Parathyroid adenoma (tissue), 2 donors: ENCODE measurements around the gene LSM2.

Source experiments
- H2AFZ ChIP-seq: fragments of 300-600 bp; sonication (generic); one replicate; pipeline ENCODE4 v1.7.0; 2017; ENCODE audit warnings: antibody characterized with exemption, mild to moderate bottlenecking
- H3K27ac ChIP-seq: fragments of 300-600 bp; sonication (generic); one replicate; pipeline ENCODE4 v1.7.0; 2017
- H3K27me3 ChIP-seq: fragments of 300-600 bp; sonication (generic); one replicate; pipeline ENCODE4 v1.7.0; 2017; ENCODE audit warnings: low read length; ENCODE audit not compliant: control insufficient read depth, insufficient read depth
- H3K36me3 ChIP-seq: fragments of 300-600 bp; sonication (generic); one replicate; pipeline ENCODE4 v1.7.0; 2017; ENCODE audit warnings: low read length; ENCODE audit not compliant: control insufficient read depth, insufficient read depth
- H3K4me1 ChIP-seq: fragments of 300-600 bp; sonication (generic); one replicate; pipeline ENCODE4 v1.7.0; 2017; ENCODE audit warnings: control low read depth
- H3K4me2 ChIP-seq: fragments of 300-600 bp; sonication (generic); one replicate; pipeline ENCODE4 v1.7.0; 2017; ENCODE audit warnings: low read length
- H3K4me3 ChIP-seq: fragments of 300-600 bp; sonication (generic); one replicate; pipeline ENCODE4 v1.7.0; 2017; ENCODE audit warnings: low read depth, low read length
- H3K79me2 ChIP-seq: fragments of 300-600 bp; sonication (generic); one replicate; pipeline ENCODE4 v1.7.0; 2017; ENCODE audit warnings: control low read depth
- H3K9ac ChIP-seq: fragments of 300-600 bp; sonication (generic); one replicate; pipeline ENCODE4 v1.7.0; 2017; ENCODE audit warnings: mild to moderate bottlenecking
- H3K9me3 ChIP-seq: fragments of 300-600 bp; sonication (generic); one replicate; pipeline ENCODE4 v1.7.0; 2017; ENCODE audit warnings: low read length; ENCODE audit not compliant: control insufficient read depth
- TF ChIP-seq, protein P1 (sequence below): fragments of 300-600 bp; sonication (generic); IDR thresholded peaks from one replicate; pipeline ENCODE4 v1.7.0; 2017; ENCODE audit warnings: antibody characterized with exemption, mild to moderate bottlenecking
- donor health status: primary hyperparathyroidism.

The LSM2 gene

GRCh38 chr6:31761343-31761742 lies 45.4 kb downstream of the LSM2 start:
- Histone ChIP-seq H3K4me1 (no peaks in the 10 kb centered on the region), H3K27me3 (no peaks in the 10 kb centered on the region), H3K79me2 (no peaks in the 10 kb centered on the region), H3K27ac (no peak overlapping the region), H2AFZ (no peak overlapping the region), H3K9me3 (no peaks in the 10 kb centered on the region), H3K9ac (no peak overlapping the region), H3K36me3 (no peaks in the 10 kb centered on the region), H3K4me3 (no peak overlapping the region), H3K4me2 (no peak overlapping the region)
- TF ChIP-seq, protein P1, sequence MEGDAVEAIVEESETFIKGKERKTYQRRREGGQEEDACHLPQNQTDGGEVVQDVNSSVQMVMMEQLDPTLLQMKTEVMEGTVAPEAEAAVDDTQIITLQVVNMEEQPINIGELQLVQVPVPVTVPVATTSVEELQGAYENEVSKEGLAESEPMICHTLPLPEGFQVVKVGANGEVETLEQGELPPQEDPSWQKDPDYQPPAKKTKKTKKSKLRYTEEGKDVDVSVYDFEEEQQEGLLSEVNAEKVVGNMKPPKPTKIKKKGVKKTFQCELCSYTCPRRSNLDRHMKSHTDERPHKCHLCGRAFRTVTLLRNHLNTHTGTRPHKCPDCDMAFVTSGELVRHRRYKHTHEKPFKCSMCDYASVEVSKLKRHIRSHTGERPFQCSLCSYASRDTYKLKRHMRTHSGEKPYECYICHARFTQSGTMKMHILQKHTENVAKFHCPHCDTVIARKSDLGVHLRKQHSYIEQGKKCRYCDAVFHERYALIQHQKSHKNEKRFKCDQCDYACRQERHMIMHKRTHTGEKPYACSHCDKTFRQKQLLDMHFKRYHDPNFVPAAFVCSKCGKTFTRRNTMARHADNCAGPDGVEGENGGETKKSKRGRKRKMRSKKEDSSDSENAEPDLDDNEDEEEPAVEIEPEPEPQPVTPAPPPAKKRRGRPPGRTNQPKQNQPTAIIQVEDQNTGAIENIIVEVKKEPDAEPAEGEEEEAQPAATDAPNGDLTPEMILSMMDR: no peak

- Histone ChIP-seq H3K4me1 (no peaks in the 10 kb centered on the region), H3K79me2 (no peaks in the 10 kb centered on the region), H3K4me2 (no peak overlapping the region), H2AFZ (no peak overlapping the region), H3K9me3 (no peaks in the 10 kb centered on the region), H3K27me3 (no peaks in the 10 kb centered on the region), H3K9ac (no peak overlapping the region), H3K36me3 (no peaks in the 10 kb centered on the region), H3K4me3 (no peak overlapping the region), H3K27ac (no peak overlapping the region)
- TF ChIP-seq, protein P1: no peak
Measured at GRCh38 chr6:31760790-31761189, 46.0 kb downstream of the LSM2 start.

- H3K36me3 ChIP-seq: no peaks in the 10 kb centered on the region
- no peaks in the 10 kb centered on the region for H3K27me3 ChIP-seq
- H3K4me1 ChIP-seq: no peaks in the 10 kb centered on the region
- no peaks in the 10 kb centered on the region for H3K79me2 ChIP-seq
- H3K4me2 ChIP-seq: no peak overlapping the region
- no peak overlapping the region for H3K4me3 ChIP-seq
- no peaks in the 10 kb centered on the region for H3K9me3 ChIP-seq
- H3K9ac ChIP-seq: no peak overlapping the region
- TF ChIP-seq, protein P1: no peak
- no peak overlapping the region for H2AFZ ChIP-seq
- H3K27ac ChIP-seq: no peak overlapping the region
Measured at GRCh38 chr6:31758281-31758680, 48.5 kb downstream of the LSM2 start.

GRCh38 chr6:31752739-31753319 lies 53.9 kb downstream of the LSM2 start:
- no peaks in the 10 kb centered on the region for H3K9me3 ChIP-seq
- no peaks in the 10 kb centered on the region for H3K36me3 ChIP-seq
- no peaks in the 10 kb centered on the region for H3K4me1 ChIP-seq
- H3K4me3 ChIP-seq: no peak overlapping the region
- no peak overlapping the region for H3K4me2 ChIP-seq
- no peaks in the 10 kb centered on the region for H3K27me3 ChIP-seq
- H3K79me2 ChIP-seq: no peaks in the 10 kb centered on the region
- TF ChIP-seq, protein P1: no peak
- H2AFZ ChIP-seq: no peak overlapping the region
- no peak overlapping the region for H3K9ac ChIP-seq
- no peak overlapping the region for H3K27ac ChIP-seq

DNA sequence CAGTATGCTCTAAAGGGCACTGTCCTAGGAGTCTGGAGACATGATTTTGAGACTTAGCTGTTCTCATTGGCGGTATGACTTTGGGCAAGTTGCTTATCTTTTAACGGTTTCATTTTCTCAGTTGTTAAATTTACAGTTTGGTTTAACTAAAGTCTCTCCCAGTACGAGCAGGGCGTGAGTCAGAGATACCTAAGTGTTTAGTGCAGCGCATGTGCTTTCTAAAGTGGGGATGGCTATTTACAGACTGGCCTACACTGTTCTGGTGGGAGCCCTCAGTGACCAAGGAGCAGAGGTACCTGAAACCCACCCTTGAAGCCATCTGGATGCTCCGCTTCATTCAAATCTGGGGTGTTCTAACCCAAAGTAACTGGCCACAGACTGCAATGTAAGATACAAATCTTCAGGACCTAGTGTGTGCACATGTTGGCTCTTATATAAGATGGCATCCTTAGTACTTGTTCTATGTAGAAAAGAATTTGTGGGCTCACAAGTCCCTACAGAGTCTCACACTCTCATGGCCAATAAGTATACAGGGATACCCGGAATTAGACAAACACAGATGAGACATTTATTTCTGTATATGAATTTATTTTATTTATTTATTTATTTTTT lies 56.2 kb downstream of the LSM2 start:
- Histone ChIP-seq H3K27me3 (no peaks in the 10 kb centered on the region), H3K9me3 (no peaks in the 10 kb centered on the region), H3K79me2 (no peaks in the 10 kb centered on the region), H3K9ac (no peak overlapping the region), H2AFZ (no peak overlapping the region), H3K4me3 (no peak overlapping the region), H3K27ac (no peak overlapping the region), H3K36me3 (no peaks in the 10 kb centered on the region), H3K4me1 (no peaks in the 10 kb centered on the region), H3K4me2 (no peak overlapping the region)
- TF ChIP-seq, protein P1: no peak
